Body of pancreas (tissue), 4 donors: ENCODE measurements around the gene DRC3.

Source experiments
- POLR2A ChIP-seq, 3 donors: fragments of 450-650 bp; IDR thresholded peaks; one replicate each; pipeline ENCODE4 v1.6.1; 2016; ENCODE audit warnings: antibody characterized with exemption in 3 of 3, mild to moderate bottlenecking in 2 of 3
- TF ChIP-seq, protein P1 (sequence below), 7 experiments: fragments of 450-650 bp in 4 of 7; fragments of 200-600 bp in 3 of 7; sonication (generic) in 3 of 7; IDR thresholded peaks; one replicate each; pipeline ENCODE4 v1.5.1; 2016 to 2019; ENCODE audit warnings: antibody characterized with exemption in 7 of 7

- TF ChIP-seq, protein P1, sequence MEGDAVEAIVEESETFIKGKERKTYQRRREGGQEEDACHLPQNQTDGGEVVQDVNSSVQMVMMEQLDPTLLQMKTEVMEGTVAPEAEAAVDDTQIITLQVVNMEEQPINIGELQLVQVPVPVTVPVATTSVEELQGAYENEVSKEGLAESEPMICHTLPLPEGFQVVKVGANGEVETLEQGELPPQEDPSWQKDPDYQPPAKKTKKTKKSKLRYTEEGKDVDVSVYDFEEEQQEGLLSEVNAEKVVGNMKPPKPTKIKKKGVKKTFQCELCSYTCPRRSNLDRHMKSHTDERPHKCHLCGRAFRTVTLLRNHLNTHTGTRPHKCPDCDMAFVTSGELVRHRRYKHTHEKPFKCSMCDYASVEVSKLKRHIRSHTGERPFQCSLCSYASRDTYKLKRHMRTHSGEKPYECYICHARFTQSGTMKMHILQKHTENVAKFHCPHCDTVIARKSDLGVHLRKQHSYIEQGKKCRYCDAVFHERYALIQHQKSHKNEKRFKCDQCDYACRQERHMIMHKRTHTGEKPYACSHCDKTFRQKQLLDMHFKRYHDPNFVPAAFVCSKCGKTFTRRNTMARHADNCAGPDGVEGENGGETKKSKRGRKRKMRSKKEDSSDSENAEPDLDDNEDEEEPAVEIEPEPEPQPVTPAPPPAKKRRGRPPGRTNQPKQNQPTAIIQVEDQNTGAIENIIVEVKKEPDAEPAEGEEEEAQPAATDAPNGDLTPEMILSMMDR (IDR thresholded peaks at IDR 0.05): no peak
- TF ChIP-seq POLR2A (IDR thresholded peaks at IDR 0.05): no peak
These were observed 35.3 kb upstream of the DRC3 start for GRCh38 chr17:17937201-17937853.
